H1 (cell line): ENCODE measurements around the gene GPR68. TPM values are rescaled to one million over a fixed set of nuclear protein-coding genes. Genes with fewer than 3 reads are reported as not detected.

ENCODE experiments used
- CTCF ChIA-PET: fragments of 300-600 bp; sonication (Branson Sonifier 250); formaldehyde crosslinking; loops from one replicate; lab custom pipeline; 2021; ENCODE audit not compliant: partially characterized antibody; lab: Charles Lee
- POLR2A ChIA-PET: fragments of 300-600 bp; sonication (Branson Sonifier 250); formaldehyde crosslinking; loops from one replicate; lab custom pipeline; 2021; ENCODE audit warnings: inconsistent platforms; ENCODE audit not compliant: partially characterized antibody; lab: Charles Lee
- DNase-seq, 2 experiments: peaks; one replicate each; pipeline versions ENCODE4 v3.0.0 to v3.0.0-alpha.2; 2010 to 2022; ENCODE audit warnings: low spot score in 2 of 2, low read depth in 1 of 2, mixed read lengths in 1 of 2
- FAIRE-seq: peaks from 2 replicates; lab custom pipeline; 2011; peaks lifted over from hg19 to GRCh38; lab: Jason Lieb, UNC
- H2AFZ ChIP-seq: 2 replicates; pipeline ENCODE4 v1.8.1; 2012; ENCODE audit warnings: low read length, inconsistent platforms
- H2AK5ac ChIP-seq: 2 replicates; pipeline ENCODE4 v1.6.1; 2013; ENCODE audit warnings: low read depth, low read length
- H2BK120ac ChIP-seq: replicated peaks from 2 replicates; pipeline ENCODE3; 2013; ENCODE audit warnings: low read depth, low read length, inconsistent platforms
- H2BK12ac ChIP-seq: 2 replicates; pipeline ENCODE4 v1.6.1; 2013; ENCODE audit warnings: low read depth, low read length
- H2BK15ac ChIP-seq: 2 replicates; pipeline ENCODE4 v1.6.1; 2013; ENCODE audit warnings: low read length
- H2BK20ac ChIP-seq: 2 replicates; pipeline ENCODE4 v1.6.1; 2013; ENCODE audit warnings: low read length
- H2BK5ac ChIP-seq: 2 replicates; pipeline ENCODE4 v1.6.1; 2013; ENCODE audit warnings: low read depth, low read length
- H3K14ac ChIP-seq: 2 replicates; pipeline ENCODE4 v1.6.1; 2013; ENCODE audit warnings: inconsistent platforms; ENCODE audit not compliant: insufficient read length
- H3K18ac ChIP-seq: 2 replicates; pipeline ENCODE4 v1.6.1; 2013; ENCODE audit warnings: low read length; ENCODE audit errors: extremely low read depth
- H3K23ac ChIP-seq: 2 replicates; pipeline ENCODE4 v1.6.1; 2013; ENCODE audit warnings: inconsistent platforms; ENCODE audit not compliant: insufficient read length
- H3K23me2 ChIP-seq: 2 replicates; pipeline ENCODE4 v1.6.1; 2013; ENCODE audit warnings: low read depth, low read length
- H3K27ac ChIP-seq: 2 replicates; pipeline ENCODE4 v1.6.1; 2011; ENCODE audit warnings: low read depth, low read length, inconsistent platforms
- H3K27me3 ChIP-seq, 4 experiments: replicated peaks in 1 of 4; 1 replicate in 1 of 4; 2 replicates in 3 of 4; pipeline versions ENCODE4 v1.6.1 to v1.8.1; 2011 to 2013; ENCODE audit warnings: low read length in 3 of 4, mild to moderate bottlenecking in 3 of 4, inconsistent platforms in 2 of 4, mixed read lengths in 2 of 4, moderate library complexity in 1 of 4; ENCODE audit not compliant: control insufficient read depth in 3 of 4, insufficient read depth in 3 of 4; ENCODE audit errors: extremely low read depth in 1 of 4
- H3K36me3 ChIP-seq, 4 experiments: 2 replicates each; pipeline versions ENCODE4 v1.6.1 to v1.8.1; 2011 to 2013; ENCODE audit warnings: mild to moderate bottlenecking in 4 of 4, low read length in 3 of 4, moderate library complexity in 2 of 4, control low read depth in 1 of 4, inconsistent platforms in 1 of 4; ENCODE audit not compliant: insufficient read depth in 4 of 4, control insufficient read depth in 2 of 4
- H3K4ac ChIP-seq: replicated peaks from 2 replicates; pipeline ENCODE3; 2013; ENCODE audit warnings: low read length, low read depth, mixed read lengths, inconsistent platforms; ENCODE audit not compliant: insufficient read length
- H3K4me1 ChIP-seq, 4 experiments: replicated peaks in 1 of 4; 1 replicate in 1 of 4; 2 replicates in 3 of 4; pipeline versions ENCODE4 v1.6.1 to v1.8.1; 2011 to 2013; ENCODE audit warnings: low read length in 3 of 4, inconsistent platforms in 2 of 4, mixed read lengths in 1 of 4; ENCODE audit not compliant: insufficient read depth in 4 of 4, control insufficient read depth in 3 of 4
- H3K4me2 ChIP-seq, 2 experiments: 2 replicates each; pipeline versions ENCODE4 v1.6.1 to v1.8.1; 2011 to 2013; ENCODE audit warnings: low read depth in 2 of 2, low read length in 2 of 2, control low read depth in 1 of 2, inconsistent platforms in 1 of 2, mild to moderate bottlenecking in 1 of 2; ENCODE audit not compliant: insufficient read depth in 1 of 2
- H3K4me3 ChIP-seq, 4 experiments: fragments of 200-600, 300-600 bp in 1 of 4; sonication (generic), shearing (Covaris generic), sonication (Bioruptor Twin) in 1 of 4; 2 replicates each; pipeline versions ENCODE4 v1.5.1 to v1.8.1; 2011 to 2016; ENCODE audit warnings: low read length in 4 of 4, low read depth in 3 of 4, control low read depth in 2 of 4, inconsistent platforms in 2 of 4, mild to moderate bottlenecking in 2 of 4, mixed read lengths in 1 of 4, moderate library complexity in 1 of 4; ENCODE audit not compliant: insufficient read depth in 2 of 4; ENCODE audit errors: extremely low read depth in 1 of 4
- H3K56ac ChIP-seq: replicated peaks from 2 replicates; pipeline ENCODE3; 2013; ENCODE audit warnings: low read depth, mild to moderate bottlenecking, mixed read lengths, low read length, inconsistent platforms; ENCODE audit not compliant: insufficient read length
- H3K79me1 ChIP-seq: 2 replicates; pipeline ENCODE4 v1.6.1; 2013; ENCODE audit warnings: low read depth, low read length, control low read depth
- H3K79me2 ChIP-seq, 2 experiments: 2 replicates each; pipeline versions ENCODE4 v1.6.1 to v1.8.1; 2012 to 2013; ENCODE audit warnings: low read length in 2 of 2, mild to moderate bottlenecking in 2 of 2, inconsistent platforms in 1 of 2; ENCODE audit not compliant: insufficient read depth in 2 of 2, control insufficient read depth in 1 of 2
- H3K9ac ChIP-seq, 4 experiments: replicated peaks in 1 of 4; 1 replicate in 1 of 4; 2 replicates in 3 of 4; pipeline versions ENCODE4 v1.6.1 to v1.8.1; 2011 to 2013; ENCODE audit warnings: low read depth in 3 of 4, low read length in 3 of 4, control low read depth in 2 of 4, mild to moderate bottlenecking in 2 of 4, moderate library complexity in 2 of 4, inconsistent platforms in 1 of 4; ENCODE audit errors: extremely low read depth in 1 of 4
- H3K9me3 ChIP-seq, 2 experiments: 2 replicates each; pipeline versions ENCODE4 v1.6.1 to v1.8.1; 2012 to 2013; ENCODE audit warnings: mild to moderate bottlenecking in 2 of 2, moderate library complexity in 2 of 2, control low read depth in 1 of 2, inconsistent platforms in 1 of 2, low read depth in 1 of 2, low read length in 1 of 2, mixed read lengths in 1 of 2; ENCODE audit not compliant: insufficient read depth in 2 of 2
- H4K20me1 ChIP-seq, 2 experiments: replicated peaks in 1 of 2; 2 replicates each; pipeline versions ENCODE3 to v1.8.1; 2011 to 2013; ENCODE audit warnings: inconsistent platforms in 2 of 2, low read length in 2 of 2, mild to moderate bottlenecking in 1 of 2; ENCODE audit not compliant: insufficient read depth in 2 of 2, control insufficient read depth in 1 of 2
- H4K5ac ChIP-seq: 2 replicates; pipeline ENCODE4 v1.6.1; 2013; ENCODE audit warnings: low read length, low read depth, mixed read lengths, inconsistent platforms; ENCODE audit not compliant: insufficient read length
- H4K8ac ChIP-seq: 2 replicates; pipeline ENCODE4 v1.8.0; 2013; ENCODE audit warnings: mild to moderate bottlenecking, moderate library complexity, low read length, inconsistent platforms; ENCODE audit not compliant: insufficient read depth; ENCODE audit errors: extremely low read depth
- H4K91ac ChIP-seq: replicated peaks from 2 replicates; pipeline ENCODE3; 2013; ENCODE audit warnings: low read length, mixed read lengths, inconsistent platforms; ENCODE audit not compliant: insufficient read length
- SRF ChIP-seq: IDR thresholded peaks from 2 replicates; pipeline ENCODE4 v1.6.1; 2011; ENCODE audit warnings: mild to moderate bottlenecking, low read depth, low read length, moderate library complexity
- WGBS, 2 experiments: shearing (Covaris generic) in 1 of 2; methylation state at CpG; one replicate each; pipeline versions ENCODE4 v1.1.6 to v1.1.7; 2013 to 2015; ENCODE audit warnings: low lambda C conversion rate in 2 of 2, mixed read lengths in 2 of 2, inconsistent platforms in 1 of 2, low coverage in 1 of 2, missing lambda C conversion rate in 1 of 2; ENCODE audit not compliant: insufficient replicate concordance in 2 of 2, insufficient coverage in 1 of 2, insufficient read length in 1 of 2; ENCODE audit errors: extremely low coverage in 1 of 2, missing lambda C conversion rate in 1 of 2; 5-methylcytosine and 5-hydroxymethylcytosine counted together
- polyA plus RNA-seq, 7 experiments: library from polyadenylated mRNA; depleted of rRNA in 3 of 7; stranded (reverse) in 5 of 7; unstranded in 2 of 7; fragments of >200 nt in 5 of 7; fragments of 200-250 nt in 2 of 7; gene quantifications; 1 replicate in 5 of 7; 2 replicates in 1 of 7; 4 replicates in 1 of 7; pipeline versions ENCODE4 v1.2.1 to v1.2.3, GENCODE V29; 2011 to 2013; ENCODE audit warnings: missing spikeins in 2 of 7, mixed read lengths in 2 of 7
- total RNA-seq: library from RNA; stranded (reverse); fragmentation: NEBNext Ultra II Directional; extraction: Animal tissue kit (Norgen Biotek cat#: 25700); gene quantifications from 2 replicates; pipeline ENCODE4 v1.2.1, GENCODE V29; 2021

GPR68 gene
- total and polyA plus RNA-seq, 2 of the 8 experiments (the other 6 are each of a cell fraction or from before 2014, with no cell fraction given), result 0.22 to 0.76 TPM

- 82% methylated on average over 1 of the region's 1 CpG; no CpG with 5 or more reads in 1 of the 2 experiments for WGBS, 2 experiments
Measured at GRCh38 chr14:91229005-91229382, 15.5 kb downstream of the GPR68 start.

More at GRCh38 chr14:91229005-91229382, 15.5 kb downstream of the GPR68 start:
- H4K8ac ChIP-seq, result no peak overlapping the region
- POLR2A ChIA-PET, result interaction anchor here (1.1 to 2.2 kb wide), 4 partner anchors 8 to 14 kb away, joined by 3 to 5 read pairs (median 4); no protein-coding TSS in a partner anchor
- H3K27me3 ChIP-seq, result no peaks in the 10 kb centered on the region; a peak in 1 of 7 replicates
- H3K9ac ChIP-seq, result no peak overlapping the region
- H3K4ac ChIP-seq, result no peak overlapping the region
- H3K9me3 ChIP-seq, result peaks cover 0 to 7% of the 10 kb centered on the region in 2 experiments; a peak in 2 of 4 replicates
- no peak overlapping the region for H2AFZ ChIP-seq
- H3K36me3 ChIP-seq, result no peaks in the 10 kb centered on the region
- H3K18ac ChIP-seq, result 0 out of 2 replicates have a peak overlapping the region, but pooled peaks have one; percentile 52
- no peak overlapping the region for H3K4me2 ChIP-seq
- H3K79me2 ChIP-seq, result no peaks in the 10 kb centered on the region
- peak overlapping the region; percentile 32; the same call in 1 of the 2 replicates for H2BK5ac ChIP-seq
- peaks cover 0 to 10% (median 6%) of the 10 kb centered on the region in 4 experiments; a peak in 6 of 7 replicates for H3K4me1 ChIP-seq
- H4K91ac ChIP-seq, result peak overlapping the region; percentile 60
- no peak for TF ChIP-seq SRF
- no peak overlapping the region for H3K4me3 ChIP-seq
- H3K56ac ChIP-seq, result no peak overlapping the region
- H4K5ac ChIP-seq, result no peak overlapping the region
- H3K14ac ChIP-seq, result no peak overlapping the region
- H2BK120ac ChIP-seq, result no peak overlapping the region
- peak overlapping the region; percentile 32; the same call in 1 of the 2 replicates for H2BK20ac ChIP-seq
- H2AK5ac ChIP-seq, result no peak overlapping the region
- H3K23ac ChIP-seq, result no peak overlapping the region
- no peaks in the 10 kb centered on the region for H3K79me1 ChIP-seq
- no peak for FAIRE-seq
- DNase-seq, result no peak
- peak overlapping the region; percentile 11; the same call in 1 of the 2 replicates for H2BK12ac ChIP-seq
- H3K23me2 ChIP-seq, result no peaks in the 10 kb centered on the region
- CTCF ChIA-PET, result interaction anchor here (1.1 to 2.6 kb wide), 5 partner anchors 10 to 469 kb away, joined by 3 to 6 read pairs (median 4); no protein-coding TSS in a partner anchor
- no peak overlapping the region for H2BK15ac ChIP-seq
- no peak overlapping the region for H3K27ac ChIP-seq
- H4K20me1 ChIP-seq, result no peaks in the 10 kb centered on the region
